ENCODE measurements around the gene NYNRIN. TPM values are rescaled to one million over a fixed set of nuclear protein-coding genes. Genes with fewer than 3 reads are reported as not detected.

Gene NYNRIN
- total and polyA plus RNA-seq, 10 of the 15 experiments (the other 5 are each of a cell fraction or from before 2014, with no cell fraction given): under 0.01 to 0.15 (median 0.01) TPM; not detected in 5

- TF ChIP-seq, protein P1, sequence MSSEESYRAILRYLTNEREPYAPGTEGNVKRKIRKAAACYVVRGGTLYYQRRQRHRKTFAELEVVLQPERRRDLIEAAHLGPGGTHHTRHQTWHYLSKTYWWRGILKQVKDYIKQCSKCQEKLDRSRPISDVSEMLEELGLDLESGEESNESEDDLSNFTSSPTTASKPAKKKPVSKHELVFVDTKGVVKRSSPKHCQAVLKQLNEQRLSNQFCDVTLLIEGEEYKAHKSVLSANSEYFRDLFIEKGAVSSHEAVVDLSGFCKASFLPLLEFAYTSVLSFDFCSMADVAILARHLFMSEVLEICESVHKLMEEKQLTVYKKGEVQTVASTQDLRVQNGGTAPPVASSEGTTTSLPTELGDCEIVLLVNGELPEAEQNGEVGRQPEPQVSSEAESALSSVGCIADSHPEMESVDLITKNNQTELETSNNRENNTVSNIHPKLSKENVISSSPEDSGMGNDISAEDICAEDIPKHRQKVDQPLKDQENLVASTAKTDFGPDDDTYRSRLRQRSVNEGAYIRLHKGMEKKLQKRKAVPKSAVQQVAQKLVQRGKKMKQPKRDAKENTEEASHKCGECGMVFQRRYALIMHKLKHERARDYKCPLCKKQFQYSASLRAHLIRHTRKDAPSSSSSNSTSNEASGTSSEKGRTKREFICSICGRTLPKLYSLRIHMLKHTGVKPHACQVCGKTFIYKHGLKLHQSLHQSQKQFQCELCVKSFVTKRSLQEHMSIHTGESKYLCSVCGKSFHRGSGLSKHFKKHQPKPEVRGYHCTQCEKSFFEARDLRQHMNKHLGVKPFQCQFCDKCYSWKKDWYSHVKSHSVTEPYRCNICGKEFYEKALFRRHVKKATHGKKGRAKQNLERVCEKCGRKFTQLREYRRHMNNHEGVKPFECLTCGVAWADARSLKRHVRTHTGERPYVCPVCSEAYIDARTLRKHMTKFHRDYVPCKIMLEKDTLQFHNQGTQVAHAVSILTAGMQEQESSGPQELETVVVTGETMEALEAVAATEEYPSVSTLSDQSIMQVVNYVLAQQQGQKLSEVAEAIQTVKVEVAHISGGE (CRISPR knock-in tag; IDR thresholded peaks at IDR 0.05): peak; percentile 82
- 0 out of 2 replicates have a peak, but pooled peaks have one; percentile 47 for TF ChIP-seq ZNF207 (IDR thresholded peaks at IDR 0.05; ENCODE audit: borderline replicate concordance)
- TF ChIP-seq, protein P2, sequence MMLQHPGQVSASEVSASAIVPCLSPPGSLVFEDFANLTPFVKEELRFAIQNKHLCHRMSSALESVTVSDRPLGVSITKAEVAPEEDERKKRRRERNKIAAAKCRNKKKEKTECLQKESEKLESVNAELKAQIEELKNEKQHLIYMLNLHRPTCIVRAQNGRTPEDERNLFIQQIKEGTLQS (IDR thresholded peaks at IDR 0.05; ENCODE audit: borderline replicate concordance, extremely low read depth, low read depth, low read length): peak; percentile 56; the same call in 1 of the 2 replicates
- 0 out of 2 replicates have a peak, but pooled peaks have one; percentile 23 for TF ChIP-seq PRDM15 (CRISPR knock-in tag; IDR thresholded peaks at IDR 0.05)
- no peak for TF ChIP-seq SPI1 (IDR thresholded peaks at IDR 0.05; ENCODE audit: borderline replicate concordance, insufficient read depth, low read depth, low read length)
- peak; percentile 74; the same call in 1 of the 2 replicates for TF ChIP-seq CREM (IDR thresholded peaks at IDR 0.05; ENCODE audit: low read depth)
- no peak for TF ChIP-seq JUND (IDR thresholded peaks at IDR 0.05; ENCODE audit: low read depth, low read length)
- 0 out of 3 replicates have a peak, but pooled peaks have one; percentile 11 for TF ChIP-seq POU2F2 (IDR thresholded peaks at IDR 0.05; ENCODE audit: borderline replicate concordance, low read depth, low read length)
- TF ChIP-seq CHD1 (IDR thresholded peaks at IDR 0.05; ENCODE audit: low read depth, low read length): 0 out of 2 replicates have a peak, but pooled peaks have one; percentile 68
- no peak for TF ChIP-seq SREBF2 (IDR thresholded peaks at IDR 0.05; ENCODE audit: low read length)
- TF ChIP-seq SKIL (IDR thresholded peaks at IDR 0.05; ENCODE audit: low read depth, poor library complexity, severe bottlenecking): peak; percentile 7
- TF ChIP-seq HDAC6 (IDR thresholded peaks at IDR 0.05; ENCODE audit: unreplicated experiment): no peak
- peak; percentile 89 for TF ChIP-seq TBL1XR1 (IDR thresholded peaks at IDR 0.05; ENCODE audit: low read depth, low read length)
- TF ChIP-seq RCOR1 (conservative IDR thresholded peaks at IDR 0.05; ENCODE audit: low read depth, low read length): no peak
- TF ChIP-seq RUNX3 (IDR thresholded peaks at IDR 0.05; ENCODE audit: low read length): peak; percentile 69
These were observed 43.6 kb downstream of the NYNRIN start, which contains the start of gene SDR39U1 (continued) for GRCh38 chr14:24442240-24443052.
